ENCODE measurements around the gene TBC1D1. TPM values are rescaled to one million over a fixed set of nuclear protein-coding genes. Genes with fewer than 3 reads are reported as not detected.

The TBC1D1 gene
- total and polyA plus RNA-seq, 8 donors, result 53.3 to 78.9 (median 71.1) TPM

DNA sequence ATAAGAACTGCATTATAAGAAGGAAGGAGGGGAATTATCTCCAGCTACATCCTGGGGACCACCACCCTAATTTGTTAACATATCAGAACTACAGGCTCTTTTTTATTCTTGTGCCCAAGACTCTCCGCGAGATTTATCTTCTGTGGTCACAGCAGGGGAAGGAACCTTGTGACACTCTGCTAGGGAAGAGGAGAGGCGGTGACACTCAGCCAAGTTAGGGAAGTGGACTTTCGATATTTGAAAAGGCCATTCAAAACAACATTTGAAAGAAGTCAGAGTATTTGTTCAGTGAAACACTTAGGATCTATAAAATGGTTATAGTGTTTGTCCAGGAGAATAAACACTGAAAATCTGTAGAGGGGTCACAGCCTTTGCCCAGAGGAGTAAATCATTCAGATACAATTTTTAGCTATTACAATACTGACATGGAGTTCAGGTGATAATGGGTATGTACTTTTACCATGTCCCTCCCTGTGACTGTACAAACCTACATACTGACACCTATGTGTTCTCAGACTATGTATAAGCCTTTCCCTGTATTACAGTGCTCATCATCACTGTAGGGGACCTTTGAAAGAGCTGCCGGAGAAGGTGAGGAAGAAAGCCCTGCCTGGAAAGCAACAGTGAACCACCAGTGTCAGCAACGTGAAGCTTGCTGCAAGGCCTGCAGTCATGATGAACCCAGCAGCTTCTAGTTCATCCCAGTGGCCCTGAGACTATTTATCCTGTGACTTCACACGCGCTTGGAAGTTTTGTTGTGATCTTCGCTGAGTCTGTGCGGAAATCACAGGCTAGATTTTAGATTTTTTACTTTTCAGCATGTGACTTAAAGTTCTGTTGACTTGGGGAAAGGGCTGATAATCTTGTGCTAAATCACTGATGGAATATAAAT is 60.8 kb downstream of the TBC1D1 start:
- no peak for TF ChIP-seq CTCF (IDR thresholded peaks at IDR 0.05)
- peak; percentile 81 for ATAC-seq
- H3K27ac ChIP-seq, result peak overlapping the region in 1 of 2 donors; percentile 8
- H3K4me3 ChIP-seq, result no peak overlapping the region
- peak in 1 of 4 donors; percentile 46 for DNase-seq
- intact Hi-C loops (cut with DNase I), result no loop called here
- no peaks in the 10 kb centered on the region for H3K27me3 ChIP-seq
- no peaks in the 10 kb centered on the region for H3K9me3 ChIP-seq
- H3K36me3 ChIP-seq, result no peaks in the 10 kb centered on the region
- H3K4me1 ChIP-seq, result peaks cover 0 to 15% of the 10 kb centered on the region in 2 donors

DNA sequence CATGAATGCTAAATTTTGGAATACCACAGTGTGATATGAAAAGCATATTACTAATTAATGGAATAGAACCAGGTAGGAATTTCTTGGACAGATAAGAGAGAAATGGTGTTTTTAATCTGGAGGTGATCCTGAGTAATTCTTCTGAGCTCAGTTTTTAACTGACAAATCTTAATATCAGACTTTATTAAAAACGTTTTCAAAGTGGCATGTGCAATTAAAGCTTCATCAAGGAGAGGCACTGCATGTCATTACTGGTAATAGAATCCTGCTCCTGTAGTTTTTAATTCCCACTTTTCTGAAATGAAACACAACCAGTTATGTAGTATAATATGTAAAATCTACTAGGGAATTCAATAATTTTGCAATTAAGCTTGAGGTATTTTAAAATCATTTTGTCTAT is 62.3 kb downstream of the TBC1D1 start:
- Histone ChIP-seq H3K4me3 (no peak overlapping the region), H3K27me3 (no peaks in the 10 kb centered on the region), H3K4me1 (peaks cover 0 to 13% of the 10 kb centered on the region in 2 donors), H3K27ac (no peak overlapping the region), H3K36me3 (no peaks in the 10 kb centered on the region), H3K9me3 (no peaks in the 10 kb centered on the region)
- DNase-seq (no peak), ATAC-seq (no peak)
- TF ChIP-seq CTCF (IDR thresholded peaks at IDR 0.05), result no peak
- intact Hi-C loops (cut with DNase I), result no loop called here

DNA sequence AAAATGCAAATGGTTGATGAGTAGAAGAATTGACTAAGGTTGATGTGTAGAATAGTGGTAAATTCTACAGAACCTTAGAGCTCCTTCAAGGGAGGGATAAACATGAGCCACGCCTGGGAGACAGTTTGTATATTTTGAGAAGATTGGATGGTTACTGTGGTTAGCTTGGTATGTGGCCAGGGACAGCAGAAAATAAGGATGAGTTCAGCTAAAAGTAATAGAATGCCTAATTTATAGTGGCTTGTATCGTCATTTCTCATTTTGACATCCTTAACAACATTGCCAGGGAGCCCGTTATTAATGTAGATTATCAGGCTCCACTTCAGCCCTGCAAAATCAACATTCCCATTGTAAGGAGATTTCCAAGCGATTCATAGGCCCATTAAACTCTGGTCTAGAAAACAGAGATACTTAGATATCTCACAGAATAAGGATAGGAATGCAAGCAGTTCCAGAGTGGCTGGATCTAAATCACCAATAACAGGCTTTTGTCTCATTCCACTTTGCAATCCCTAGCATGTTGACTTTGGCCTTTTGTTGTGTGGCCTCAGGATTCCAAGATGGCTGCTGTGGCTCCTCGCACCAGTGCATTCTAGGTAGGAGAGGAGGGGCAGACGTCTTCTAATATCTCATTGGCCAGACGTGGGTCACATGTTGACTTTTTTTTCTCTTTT is 62.9 kb downstream of the TBC1D1 start:
- ATAC-seq (no peak), DNase-seq (no peak)
- peaks cover 0 to 13% of the 10 kb centered on the region in 2 donors for H3K4me1 ChIP-seq
- no peaks in the 10 kb centered on the region for H3K27me3 ChIP-seq
- no peak overlapping the region for H3K4me3 ChIP-seq
- no peaks in the 10 kb centered on the region for H3K36me3 ChIP-seq
- intact Hi-C loops (cut with DNase I), result no loop called here
- no peak overlapping the region for H3K27ac ChIP-seq
- H3K9me3 ChIP-seq, result no peaks in the 10 kb centered on the region
- no peak for TF ChIP-seq CTCF (IDR thresholded peaks at IDR 0.05)

DNA sequence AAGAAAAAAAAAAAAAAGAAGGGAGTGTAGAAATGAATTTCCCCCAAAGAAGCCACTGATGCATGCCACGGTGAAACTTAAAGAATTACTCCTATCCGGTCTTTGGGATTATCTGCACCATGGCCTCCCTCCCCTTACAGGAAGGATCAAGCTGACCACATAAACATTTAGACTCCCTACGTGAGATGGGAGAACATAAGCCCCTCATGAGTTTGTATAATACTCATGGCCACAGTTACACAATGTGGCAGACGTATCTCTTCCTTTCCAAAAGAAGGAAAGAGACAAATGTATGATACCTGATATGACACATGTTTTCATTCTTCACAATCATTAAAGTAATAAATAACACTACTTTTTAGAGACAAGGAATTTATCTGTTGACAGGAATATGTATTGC is 66.1 kb downstream of the TBC1D1 start:
- Histone ChIP-seq H3K9me3 (no peaks in the 10 kb centered on the region), H3K36me3 (no peaks in the 10 kb centered on the region), H3K4me3 (no peak overlapping the region), H3K4me1 (peaks cover 2 to 3% of the 10 kb centered on the region in 2 donors), H3K27ac (no peak overlapping the region), H3K27me3 (no peaks in the 10 kb centered on the region)
- intact Hi-C loops (cut with DNase I), result no loop called here
- no peak for TF ChIP-seq CTCF (IDR thresholded peaks at IDR 0.05)
- ATAC-seq, result no peak
- no peak for DNase-seq

DNA sequence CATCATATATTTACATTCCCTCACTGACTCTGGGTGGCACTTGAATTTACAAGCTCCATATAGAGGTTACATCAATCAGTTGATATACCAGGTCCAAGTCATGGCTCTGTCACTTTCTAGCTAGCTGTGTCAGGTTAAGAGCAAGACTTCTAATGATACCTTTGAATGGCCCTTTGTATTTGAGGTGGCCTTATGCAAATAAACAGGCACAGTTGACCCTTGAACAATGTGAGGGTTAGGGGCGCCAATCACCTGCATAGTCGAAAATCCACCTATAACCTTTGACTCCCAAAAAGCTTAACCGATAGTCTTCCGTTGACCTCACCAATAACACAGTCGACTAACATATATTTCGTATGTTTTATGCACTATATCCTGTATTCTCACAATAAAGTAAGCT is 68.0 kb downstream of the TBC1D1 start:
- intact Hi-C loops (cut with DNase I), result no loop called here
- Histone ChIP-seq H3K4me1 (peaks cover 0 to 3% of the 10 kb centered on the region in 2 donors), H3K27ac (no peak overlapping the region), H3K27me3 (no peaks in the 10 kb centered on the region), H3K9me3 (no peaks in the 10 kb centered on the region), H3K36me3 (no peaks in the 10 kb centered on the region), H3K4me3 (no peak overlapping the region)
- DNase-seq (no peak), ATAC-seq (no peak)
- TF ChIP-seq CTCF (IDR thresholded peaks at IDR 0.05), result no peak

Measured in left lung (tissue), 10 donors.